GM21825 (cell line): ENCODE measurements around the gene HPN.
"Not testable (repeated sequence)": the region's sequence is repeated elsewhere in the genome, so short reads cannot be mapped to it uniquely, and the experiment has no call there.

Experiments
- ATAC-seq: cut with Tn5 transposase; IDR thresholded peaks from one replicate; pipeline ENCODE4 v1.9.1; 2021; ENCODE audit warnings: mild to moderate bottlenecking, moderate library complexity; ENCODE audit not compliant: unreplicated experiment

Gene HPN

GRCh38 chr19:35042056-35042730 is 672 bp downstream of the HPN start:
- ATAC-seq, result no peak

DNA sequence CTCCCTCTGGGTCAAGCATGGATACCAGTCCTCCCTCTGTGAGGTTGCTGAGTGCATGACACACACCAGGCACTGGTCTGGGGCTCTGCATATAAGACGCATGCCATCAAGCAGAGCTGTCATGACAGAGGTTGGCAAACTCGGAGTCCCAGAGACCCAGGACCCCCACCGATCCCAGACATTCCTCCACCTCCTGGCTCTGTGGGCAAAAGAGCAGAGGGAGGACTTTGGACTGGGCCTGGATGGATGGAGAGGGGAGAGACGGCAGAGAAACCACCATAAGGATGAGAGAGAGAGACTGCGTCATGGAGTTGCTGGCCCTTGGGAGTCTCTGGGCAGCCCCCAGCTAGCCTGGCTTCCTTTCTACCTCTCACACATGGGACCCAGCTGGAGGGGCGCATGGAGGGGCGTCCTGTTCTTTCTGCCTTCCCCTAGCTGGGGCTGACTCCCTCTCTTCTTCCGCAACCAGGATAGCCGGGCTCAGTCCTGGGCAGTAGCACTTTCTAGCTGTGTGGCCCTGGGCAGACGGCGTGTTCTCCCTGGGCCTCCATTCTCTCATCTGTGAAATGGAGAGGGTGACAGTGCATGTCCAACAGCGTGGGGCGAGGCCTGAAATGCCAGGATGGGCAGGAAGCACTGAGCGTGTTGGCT is 1.6 kb downstream of the HPN start:
- no peak for ATAC-seq

GRCh38 chr19:35043906-35044305 is 2.4 kb downstream of the HPN start:
- no peak for ATAC-seq

GRCh38 chr19:35044317-35045117 is 3.0 kb downstream of the HPN start:
- ATAC-seq, result no peak

- ATAC-seq, result no peak
Observed at GRCh38 chr19:35045667-35046300, 4.3 kb downstream of the HPN start.

GRCh38 chr19:35046461-35046860 is 4.9 kb downstream of the HPN start:
- ATAC-seq, result no peak

GRCh38 chr19:35048911-35049411 is 7.4 kb downstream of the HPN start:
- ATAC-seq, result no peak

- ATAC-seq, result no peak
Observed at GRCh38 chr19:35049456-35049855, 7.9 kb downstream of the HPN start.

- not testable (repeated sequence) for ATAC-seq
Observed at GRCh38 chr19:35050662-35051061, 9.1 kb downstream of the HPN start.

DNA sequence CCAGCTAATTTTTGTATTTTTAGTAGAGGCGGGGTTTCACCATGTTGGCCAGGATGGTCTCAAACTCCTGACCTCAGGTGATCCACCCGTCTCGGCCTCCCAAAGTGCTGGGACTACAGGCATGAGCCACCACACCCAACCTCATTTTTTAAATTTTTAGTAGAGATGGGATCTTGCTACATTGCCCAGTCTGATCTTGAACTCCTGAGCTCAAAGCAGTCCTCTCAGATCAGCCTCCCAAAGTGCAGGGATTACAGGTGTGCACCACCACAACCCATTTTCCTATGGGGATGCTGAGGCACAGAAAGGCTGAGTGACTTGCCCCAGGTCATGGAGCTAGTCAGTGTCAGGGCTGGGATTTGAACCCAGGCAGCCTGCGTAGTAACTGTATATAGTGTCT is 9.7 kb downstream of the HPN start:
- ATAC-seq, result not testable (repeated sequence)

DNA sequence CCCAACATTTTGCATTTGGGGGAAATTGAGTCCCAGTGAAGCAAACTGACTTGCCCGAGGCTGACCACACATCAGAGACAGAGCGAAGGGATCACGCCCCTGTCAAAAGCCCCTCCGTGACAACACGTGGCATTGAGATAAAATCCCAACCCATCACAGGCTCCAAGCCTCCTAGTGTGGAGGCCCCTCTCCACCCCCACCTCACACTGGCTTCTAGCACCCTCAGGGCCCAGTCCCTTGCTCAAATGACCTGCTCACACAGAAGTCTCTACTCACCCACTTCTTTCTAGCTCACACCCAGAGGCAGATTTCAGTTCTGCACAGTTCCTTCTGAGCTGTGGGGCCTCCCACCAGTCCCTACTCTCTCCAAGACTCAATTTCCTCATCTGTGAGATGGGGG is 10.3 kb downstream of the HPN start:
- ATAC-seq, result no peak

- ATAC-seq, result no peak
Observed at GRCh38 chr19:35052599-35053190, 11.2 kb downstream of the HPN start.

- no peak for ATAC-seq
Observed at GRCh38 chr19:35053667-35054293, 12.3 kb downstream of the HPN start.

DNA sequence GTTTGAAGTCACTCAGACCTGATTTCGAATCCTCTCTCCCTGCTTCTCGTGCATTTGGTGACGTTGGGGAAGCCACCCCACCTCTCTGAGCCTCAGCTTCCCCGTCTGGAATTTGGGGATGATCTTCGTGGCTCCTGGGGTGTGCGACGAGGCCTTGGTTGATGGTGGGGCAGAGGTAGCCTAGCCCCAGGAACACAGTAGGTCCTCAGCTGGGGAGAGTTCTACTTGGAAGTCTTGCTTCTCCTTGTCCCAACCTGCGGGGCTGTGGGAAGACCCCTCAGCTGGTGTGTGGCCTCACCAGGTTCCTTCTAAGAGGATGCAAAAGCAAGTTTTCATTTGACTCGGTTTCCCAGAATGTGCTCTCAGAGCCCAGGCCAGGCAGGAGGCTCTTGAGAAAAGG is 13.1 kb downstream of the HPN start:
- no peak for ATAC-seq

GRCh38 chr19:35055715-35056179 is 14.2 kb downstream of the HPN start:
- ATAC-seq, result no peak

- no peak for ATAC-seq
Observed at GRCh38 chr19:35056513-35057063, 15.1 kb downstream of the HPN start.

GRCh38 chr19:35058370-35058769 is 16.8 kb downstream of the HPN start:
- ATAC-seq, result no peak

DNA sequence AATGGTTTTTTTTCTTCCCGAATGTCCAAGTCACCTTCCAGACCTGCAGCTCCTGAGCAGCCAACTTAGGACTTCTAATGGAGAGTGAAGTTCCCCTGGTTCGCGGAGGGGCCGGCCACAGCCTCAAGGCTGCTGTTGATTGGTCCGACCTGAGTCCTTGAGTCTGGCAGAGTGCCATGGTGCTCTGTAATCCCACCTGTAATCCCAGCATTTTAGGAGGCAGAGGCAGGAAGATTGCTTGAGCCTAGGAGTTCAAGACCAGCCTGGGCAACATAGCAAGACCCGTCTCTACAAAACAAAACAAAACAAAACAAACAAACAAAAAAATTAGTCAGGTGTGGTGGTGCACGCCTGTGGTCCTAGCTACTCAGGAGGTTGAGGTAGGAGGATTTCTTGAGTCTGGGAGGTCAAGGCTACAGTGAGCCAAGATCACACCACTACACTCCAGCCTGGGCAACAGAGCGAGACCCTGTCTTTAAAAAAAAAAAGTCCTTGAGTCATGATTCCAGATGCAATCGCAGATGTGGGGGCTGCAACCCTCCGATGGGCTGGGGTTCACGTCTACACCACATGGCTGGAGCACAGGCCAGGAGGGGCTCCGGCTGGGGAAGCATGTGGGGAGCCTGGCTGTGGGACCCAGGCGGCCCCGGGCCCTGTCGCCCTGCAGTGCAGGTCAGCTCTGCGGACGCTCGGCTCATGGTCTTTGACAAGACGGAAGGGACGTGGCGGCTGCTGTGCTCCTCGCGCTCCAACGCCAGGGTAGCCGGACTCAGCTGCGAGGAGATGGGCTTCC is 17.7 kb downstream of the HPN start:
- ATAC-seq, result no peak

- no peak for ATAC-seq
Observed at GRCh38 chr19:35059799-35060091, 18.2 kb downstream of the HPN start.
